SIG-M5 (cell line): ENCODE data around the gene ATP8A1.

Source experiments
- DNase-seq: peaks from one replicate; lab custom pipeline; 2025; lab: John Stamatoyannopoulos, UW

Gene ATP8A1

GRCh38 chr4:42649870-42650269, 7.0 kb downstream of the ATP8A1 start:
- no peak for DNase-seq

DNA sequence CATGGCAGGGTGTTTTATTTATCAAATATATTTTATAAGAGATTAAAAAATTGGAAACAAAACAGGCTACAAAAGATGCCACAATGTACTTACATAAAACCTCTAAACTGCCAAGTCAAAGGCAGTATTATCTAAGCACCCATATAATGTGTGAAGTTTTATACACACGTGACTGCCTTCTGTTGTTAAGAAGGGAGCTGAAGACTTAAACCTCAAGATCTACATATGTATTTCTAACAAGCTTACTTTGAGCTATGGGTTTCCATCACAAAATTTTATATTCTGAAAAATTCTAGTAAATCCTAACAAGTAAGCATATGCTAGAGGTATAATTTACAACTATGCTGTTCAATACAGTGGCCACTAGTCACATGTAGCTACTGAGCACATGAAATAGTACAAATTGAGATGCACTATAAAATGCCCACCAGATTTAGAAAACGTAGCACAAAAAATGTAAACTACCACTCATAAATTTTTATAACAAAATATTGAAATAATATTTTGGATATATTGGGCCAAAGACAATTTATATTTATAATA, 9.8 kb downstream of the ATP8A1 start:
- DNase-seq = no peak

DNA sequence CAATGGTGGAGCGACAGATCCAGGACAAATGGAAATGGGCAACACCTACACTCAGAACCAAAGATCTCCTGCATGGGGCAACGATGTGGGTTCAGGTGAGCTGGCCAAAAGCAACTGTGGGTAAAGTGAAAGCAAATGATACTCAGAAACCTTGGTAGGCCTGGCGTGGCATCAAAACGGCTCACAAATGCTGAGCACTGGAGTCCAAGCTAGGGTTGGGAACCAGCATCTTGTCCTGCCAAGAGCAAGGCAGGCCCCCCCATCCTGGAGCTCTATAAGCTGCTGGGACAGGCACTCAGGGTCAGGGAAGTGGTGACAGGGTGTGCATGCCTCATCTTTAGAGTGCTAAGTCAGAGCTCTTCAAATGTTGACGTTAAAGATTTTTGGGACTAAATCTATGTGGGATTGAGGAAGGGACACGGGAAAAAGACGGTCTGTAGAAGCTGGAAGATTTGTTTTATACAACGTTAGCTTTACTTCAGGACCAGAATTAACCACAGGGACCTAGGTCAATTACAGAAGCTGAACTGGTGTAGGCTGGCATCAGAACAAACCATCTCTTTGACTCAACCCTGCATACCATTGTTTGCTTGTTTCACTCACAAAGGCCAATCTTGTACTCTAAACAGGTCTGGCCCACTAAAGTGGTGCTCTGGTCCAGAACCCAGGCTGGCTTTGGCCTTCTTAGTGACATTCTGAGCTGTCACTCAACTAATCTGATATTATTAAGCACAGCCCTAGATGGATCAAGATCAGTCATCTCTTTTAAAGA, 10.7 kb downstream of the ATP8A1 start:
- DNase-seq = no peak

DNA sequence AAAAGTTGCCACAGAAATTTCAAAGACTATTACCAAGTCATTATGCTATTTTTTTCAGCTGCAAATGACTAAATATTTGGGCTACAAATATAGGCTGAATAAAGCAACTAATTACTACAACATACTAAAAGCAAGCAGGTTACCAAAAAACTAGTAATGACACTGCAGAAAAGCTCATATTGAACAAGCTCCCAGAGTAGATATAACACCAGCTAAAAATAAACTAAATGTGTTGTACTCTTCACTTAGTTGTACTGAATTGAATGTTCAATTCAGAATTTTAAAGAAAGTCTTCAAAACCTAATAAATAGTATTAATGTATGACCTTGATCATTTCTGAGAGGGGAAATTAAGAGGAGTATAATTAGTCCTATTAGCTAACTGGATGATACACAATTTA, 12.0 kb downstream of the ATP8A1 start:
- no peak for DNase-seq

DNA sequence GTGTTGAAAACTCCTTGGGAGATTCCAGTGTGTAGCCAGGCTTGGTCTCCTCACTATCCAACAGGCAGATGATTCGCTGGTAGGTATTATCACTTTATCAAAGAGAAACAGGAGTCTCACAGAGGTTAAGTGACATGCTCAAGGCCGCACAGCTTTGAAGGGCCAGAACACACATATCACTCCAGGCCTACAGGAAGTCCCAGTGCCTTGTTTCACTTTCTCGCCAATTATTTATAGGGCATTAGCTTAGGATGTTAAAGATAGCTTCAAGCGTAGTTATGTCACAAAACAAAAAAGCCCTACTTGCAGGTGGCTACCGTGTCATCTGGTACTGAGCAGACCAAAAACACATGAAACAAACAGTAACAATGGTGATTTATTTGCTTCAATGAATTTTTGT, 13.2 kb downstream of the ATP8A1 start:
- DNase-seq = no peak

DNA sequence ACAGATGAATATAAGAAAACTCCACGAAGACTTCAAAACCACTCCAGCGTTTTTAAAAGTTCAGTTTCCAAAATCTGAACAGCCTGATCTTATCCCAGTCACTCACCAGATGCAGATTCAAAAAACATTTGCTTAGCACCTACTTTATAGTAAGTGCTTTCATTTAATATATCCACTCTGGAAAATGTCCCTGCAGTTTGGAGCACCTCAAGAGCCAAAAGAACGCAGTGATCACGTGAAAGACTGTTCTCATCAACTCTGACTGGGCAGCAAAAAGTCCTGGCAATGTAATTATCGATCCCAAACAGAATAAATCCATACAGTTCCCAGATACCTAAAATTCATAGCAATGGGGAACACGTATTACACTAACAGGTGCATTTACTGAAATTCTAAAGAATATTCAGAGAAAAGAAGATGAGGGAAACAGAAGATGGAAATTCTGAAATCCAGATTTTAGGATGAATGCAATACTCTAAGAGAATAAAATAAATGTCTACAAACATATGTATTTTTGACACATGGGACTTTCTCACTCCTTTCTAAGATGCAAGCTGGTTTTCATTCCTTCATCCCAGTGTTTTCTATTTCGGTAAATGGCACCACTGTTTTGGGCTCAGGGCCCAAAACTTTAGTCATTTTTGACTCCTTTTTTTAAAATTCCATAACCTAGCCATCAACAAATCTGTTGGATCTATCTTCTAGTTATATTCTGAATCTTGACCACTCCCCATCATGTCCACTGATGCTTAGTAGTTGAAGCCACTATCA, 13.9 kb downstream of the ATP8A1 start:
- no peak for DNase-seq

GRCh38 chr4:42642101-42642797, 14.7 kb downstream of the ATP8A1 start:
- no peak for DNase-seq

- DNase-seq = no peak
Observed at GRCh38 chr4:42641656-42642055, 15.2 kb downstream of the ATP8A1 start.

DNA sequence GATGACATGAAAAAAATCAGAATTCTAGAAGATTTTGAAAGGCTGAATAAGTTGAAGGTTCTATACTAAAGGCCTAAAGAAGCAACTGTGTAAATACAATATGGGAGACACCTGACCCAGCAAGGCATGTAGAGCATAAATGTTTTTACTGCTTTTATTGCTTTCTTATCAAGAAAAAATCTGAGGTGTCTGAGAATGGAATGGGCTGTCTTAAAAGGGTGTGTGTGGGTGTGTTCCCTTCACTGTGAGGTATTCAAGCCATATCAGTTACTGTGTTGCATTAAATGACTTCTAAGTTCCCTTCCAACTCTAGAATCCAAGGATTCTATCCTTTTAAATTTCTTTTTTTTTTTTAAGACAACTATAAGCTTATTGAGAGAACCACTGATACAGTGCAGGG, 15.7 kb downstream of the ATP8A1 start:
- DNase-seq = no peak

DNA sequence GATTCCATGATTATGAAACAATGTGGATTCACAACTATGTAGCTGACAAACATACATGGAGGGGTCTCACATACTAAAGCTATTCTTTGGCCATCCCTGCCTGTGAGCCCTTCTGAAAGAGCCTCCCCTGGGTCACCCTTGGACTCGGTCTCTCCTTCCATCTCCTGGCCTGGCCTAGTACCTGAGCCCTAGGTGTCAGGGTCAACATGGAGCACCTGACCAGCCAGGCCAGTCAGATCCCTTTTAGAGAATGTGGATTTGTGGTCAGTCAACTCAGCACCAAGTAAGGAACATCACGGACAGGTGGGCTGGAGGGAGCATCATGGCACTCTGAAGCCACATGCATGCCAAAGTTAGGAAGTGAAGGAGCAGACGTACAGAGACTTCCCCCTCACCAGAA, 16.3 kb downstream of the ATP8A1 start:
- no peak for DNase-seq

DNA sequence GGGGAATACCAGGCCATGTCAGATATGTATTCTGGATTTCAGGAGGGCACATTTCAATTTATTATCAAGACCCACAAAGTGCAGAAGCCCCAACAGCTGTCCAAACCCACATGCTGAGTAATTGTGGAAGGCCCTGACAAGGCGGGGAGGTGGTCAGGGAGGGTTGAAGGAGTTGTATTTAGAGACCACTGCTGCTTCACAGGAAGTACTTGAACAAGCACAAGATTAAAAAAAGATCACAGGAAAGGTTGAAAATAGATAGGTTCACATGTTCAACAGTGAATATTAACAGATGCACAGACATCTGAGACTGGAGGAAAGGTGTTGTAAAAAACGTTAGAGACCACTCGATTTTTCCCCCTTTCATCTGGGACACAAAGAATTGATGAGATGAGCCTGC, 17.9 kb downstream of the ATP8A1 start:
- no peak for DNase-seq

DNA sequence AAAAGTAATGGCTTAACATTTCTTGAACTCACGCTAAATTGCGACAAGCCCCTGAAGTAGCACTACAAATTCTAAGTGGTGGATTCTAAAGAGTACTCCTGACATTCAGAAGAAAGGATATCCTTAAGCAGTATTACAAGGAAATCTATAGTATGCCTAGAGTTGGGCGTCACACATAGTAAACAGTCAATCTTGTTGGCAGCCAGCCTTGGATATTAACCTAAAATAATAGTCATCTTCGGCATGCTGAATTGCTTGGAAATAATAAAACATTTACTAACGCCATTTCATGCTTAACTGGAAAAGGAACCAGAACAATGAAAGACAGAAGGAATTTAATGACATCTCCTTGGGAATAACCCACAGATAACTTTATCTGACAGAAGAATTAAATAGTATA, 18.6 kb downstream of the ATP8A1 start:
- no peak for DNase-seq

GRCh38 chr4:42637867-42638266, 19.0 kb downstream of the ATP8A1 start:
- no peak for DNase-seq

GRCh38 chr4:42637104-42637503, 19.8 kb downstream of the ATP8A1 start:
- DNase-seq = no peak

DNA sequence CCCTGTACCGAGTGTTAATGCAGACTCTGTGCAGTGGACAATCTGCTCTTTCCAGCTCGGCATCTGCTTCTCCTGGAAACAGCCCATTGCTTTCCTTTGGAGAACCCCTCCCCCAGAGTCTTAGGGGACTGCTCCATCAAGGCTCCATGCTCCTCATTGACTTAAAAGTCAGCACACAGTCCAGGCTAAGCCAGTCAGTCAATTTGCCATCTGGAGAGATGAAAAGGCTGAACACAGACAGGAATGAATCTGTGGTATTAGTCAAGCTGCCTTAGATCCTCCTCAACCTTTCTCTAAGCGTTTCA, 20.3 kb downstream of the ATP8A1 start:
- DNase-seq = no peak

- DNase-seq = no peak
Observed at GRCh38 chr4:42633605-42634388, 23.1 kb downstream of the ATP8A1 start.

DNA sequence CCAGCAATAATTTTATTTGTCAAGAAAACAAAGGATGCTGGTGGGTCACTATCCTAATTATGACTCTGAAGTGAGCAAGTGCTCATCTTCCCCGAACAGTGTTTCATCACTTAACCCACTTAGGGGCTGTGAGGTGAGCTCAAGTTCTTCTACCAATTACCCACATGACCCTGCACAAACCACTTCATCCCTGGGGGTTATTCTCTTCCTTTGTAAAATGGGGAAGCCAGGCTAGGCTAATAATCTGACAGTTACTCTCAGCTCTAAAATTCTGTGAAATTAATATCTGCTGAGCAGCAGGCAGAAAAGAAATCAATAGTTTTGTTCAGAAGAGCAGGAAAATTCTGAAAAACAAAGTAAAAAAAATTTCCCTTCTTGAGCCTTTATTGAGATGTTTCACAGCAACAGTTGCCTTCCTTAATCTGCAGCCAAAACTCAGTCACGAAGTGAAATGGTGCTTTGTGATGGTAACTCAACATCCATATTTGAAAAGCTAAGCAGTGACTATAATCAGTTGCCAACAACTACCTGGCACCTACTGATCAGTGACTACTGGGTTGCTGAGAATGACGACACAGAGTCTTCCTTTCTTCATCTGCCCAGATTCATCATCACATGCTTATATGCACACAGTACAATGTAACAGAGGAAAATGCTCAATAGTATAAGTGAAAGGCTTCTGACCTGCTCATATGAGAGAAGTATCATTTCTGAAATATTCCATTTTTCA, 24.1 kb downstream of the ATP8A1 start:
- DNase-seq = no peak

DNA sequence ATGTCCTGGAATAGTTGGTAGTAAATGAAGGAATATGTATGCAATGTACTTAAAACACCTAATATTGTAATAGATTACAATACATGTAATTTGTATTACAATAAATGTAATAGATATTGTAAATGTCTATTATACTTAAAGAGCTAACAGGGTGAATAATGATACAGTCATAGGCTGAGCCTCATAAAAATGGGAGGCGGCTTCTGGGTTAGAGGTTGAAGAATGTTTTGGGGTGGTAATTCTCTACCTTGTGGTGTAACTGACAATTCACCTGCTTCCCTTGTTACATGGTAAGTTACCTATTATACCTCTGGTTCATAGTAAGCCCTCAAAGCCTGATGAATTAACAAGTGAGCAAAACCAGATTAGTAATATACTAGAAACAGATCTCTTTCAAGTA, 26.0 kb downstream of the ATP8A1 start:
- no peak for DNase-seq

DNA sequence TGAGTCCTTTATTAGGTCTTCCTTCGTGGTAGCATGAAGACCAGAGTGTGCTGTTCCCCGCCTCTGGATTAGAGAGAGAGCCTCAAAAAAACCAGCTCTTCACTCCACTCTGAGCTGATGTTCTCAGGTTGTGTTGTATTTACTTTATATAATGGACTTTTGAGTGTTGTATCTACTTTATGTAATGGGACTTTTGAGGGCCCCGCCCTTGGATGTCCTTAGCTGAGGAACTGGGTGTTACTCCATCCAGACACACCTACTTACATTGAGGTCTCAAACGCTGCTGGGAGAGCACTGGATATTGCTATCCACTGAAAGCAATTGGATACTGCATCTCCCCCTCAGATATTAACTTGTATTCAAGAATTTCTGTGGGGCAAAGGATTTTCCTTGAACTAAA, 28.2 kb downstream of the ATP8A1 start:
- no peak for DNase-seq

- DNase-seq = no peak
Observed at GRCh38 chr4:42627885-42628646, 28.8 kb downstream of the ATP8A1 start.
